H1 (cell line): ENCODE results near the gene TMC6. TPM values are rescaled to one million over a fixed set of nuclear protein-coding genes. Genes with fewer than 3 reads are reported as not detected.

ENCODE experiments used
- CHD1 ChIP-seq: IDR thresholded peaks from 2 replicates; pipeline ENCODE4 v1.6.1; 2012; ENCODE audit warnings: low read depth, low read length, improper control_type of control experiment
- FOSL1 ChIP-seq: IDR thresholded peaks from 2 replicates; pipeline ENCODE4 v1.6.1; 2011; ENCODE audit warnings: mild to moderate bottlenecking, low read depth, low read length, moderate library complexity; ENCODE audit not compliant: insufficient read depth
- JUND ChIP-seq: IDR thresholded peaks from 2 replicates; pipeline ENCODE4 v1.6.1; 2011; ENCODE audit warnings: mild to moderate bottlenecking, improper control_type of control experiment, low read length
- KDM1A ChIP-seq: fragments of 200-600, 300-600 bp; sonication (generic); IDR thresholded peaks from 2 replicates; pipeline ENCODE4 v1.7.1; 2016; ENCODE audit warnings: mild to moderate bottlenecking, low read length, borderline replicate concordance
- RAD21 ChIP-seq, 2 experiments: IDR thresholded peaks in 1 of 2; conservative IDR thresholded peaks in 1 of 2; 2 replicates each; pipeline ENCODE4 v1.6.1; 2011; ENCODE audit warnings: low read depth in 2 of 2, low read length in 2 of 2, improper control_type of control experiment in 1 of 2, inconsistent platforms in 1 of 2, mild to moderate bottlenecking in 1 of 2, moderate library complexity in 1 of 2
- SP1 ChIP-seq: IDR thresholded peaks from 2 replicates; pipeline ENCODE4 v1.6.1; 2011; ENCODE audit warnings: low read depth, low read length
- polyA plus RNA-seq, 7 experiments: library from polyadenylated mRNA; depleted of rRNA in 3 of 7; stranded (reverse) in 5 of 7; unstranded in 2 of 7; fragments of >200 nt in 5 of 7; fragments of 200-250 nt in 2 of 7; gene quantifications; 1 replicate in 5 of 7; 2 replicates in 1 of 7; 4 replicates in 1 of 7; pipeline versions ENCODE4 v1.2.1 to v1.2.3, GENCODE V29; 2011 to 2013; ENCODE audit warnings: missing spikeins in 2 of 7, mixed read lengths in 2 of 7
- total RNA-seq: library from RNA; stranded (reverse); fragmentation: NEBNext Ultra II Directional; extraction: Animal tissue kit (Norgen Biotek cat#: 25700); gene quantifications from 2 replicates; pipeline ENCODE4 v1.2.1, GENCODE V29; 2021
- TF ChIP-seq, protein P1 (sequence below): fragments of 300-600 bp; sonication (generic); IDR thresholded peaks from 2 replicates; pipeline ENCODE4 v1.7.1; 2012; ENCODE audit warnings: low read length, moderate library complexity, mild to moderate bottlenecking, inconsistent platforms; ENCODE audit not compliant: insufficient replicate concordance

Gene TMC6
- total and polyA plus RNA-seq, 2 of the 8 experiments (the other 6 are each of a cell fraction or from before 2014, with no cell fraction given), result 39.4 to 77.6 TPM

DNA sequence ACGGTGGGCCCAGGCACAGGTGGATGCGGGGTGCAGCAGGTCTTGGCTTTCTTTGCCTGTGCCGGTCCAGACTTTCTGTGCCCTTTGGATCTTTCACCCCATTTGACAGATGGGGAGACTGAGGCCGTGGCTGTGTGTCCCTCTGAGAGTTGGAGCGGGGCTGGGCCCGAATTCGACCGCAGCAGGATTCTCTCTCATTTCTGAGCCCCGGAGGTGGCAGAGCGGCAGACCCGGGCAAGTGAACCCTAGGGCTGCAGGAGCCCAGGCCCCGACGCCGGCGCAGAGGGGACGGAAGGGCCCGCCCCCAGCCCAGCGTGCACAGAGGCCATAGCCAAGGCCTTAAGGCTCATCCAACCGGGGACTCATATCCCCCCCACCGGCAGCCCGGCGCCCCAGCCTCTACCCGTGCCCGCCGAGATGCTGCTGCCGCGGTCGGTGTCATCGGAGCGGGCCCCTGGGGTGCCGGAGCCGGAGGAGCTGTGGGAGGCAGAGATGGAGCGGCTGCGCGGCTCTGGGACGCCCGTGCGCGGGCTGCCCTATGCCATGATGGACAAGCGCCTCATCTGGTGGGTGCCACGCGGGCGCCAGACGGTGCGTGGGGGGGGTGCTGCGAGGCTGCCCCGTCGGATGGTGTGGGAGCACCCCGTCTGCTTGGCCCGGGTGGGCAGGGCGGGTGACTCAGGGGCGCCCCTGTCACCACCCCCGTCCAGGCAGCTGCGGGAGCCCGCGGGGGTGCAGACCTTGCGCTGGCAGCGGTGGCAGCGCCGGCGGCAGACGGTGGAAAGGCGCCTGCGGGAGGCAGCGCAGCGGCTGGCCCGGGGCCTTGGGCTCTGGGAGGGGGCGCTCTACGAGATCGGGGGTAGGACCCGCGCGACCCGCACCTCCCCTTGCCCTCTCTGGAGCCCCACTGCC lies 2.9 kb upstream of the TMC6 start (continued):
- TF ChIP-seq, protein P1, sequence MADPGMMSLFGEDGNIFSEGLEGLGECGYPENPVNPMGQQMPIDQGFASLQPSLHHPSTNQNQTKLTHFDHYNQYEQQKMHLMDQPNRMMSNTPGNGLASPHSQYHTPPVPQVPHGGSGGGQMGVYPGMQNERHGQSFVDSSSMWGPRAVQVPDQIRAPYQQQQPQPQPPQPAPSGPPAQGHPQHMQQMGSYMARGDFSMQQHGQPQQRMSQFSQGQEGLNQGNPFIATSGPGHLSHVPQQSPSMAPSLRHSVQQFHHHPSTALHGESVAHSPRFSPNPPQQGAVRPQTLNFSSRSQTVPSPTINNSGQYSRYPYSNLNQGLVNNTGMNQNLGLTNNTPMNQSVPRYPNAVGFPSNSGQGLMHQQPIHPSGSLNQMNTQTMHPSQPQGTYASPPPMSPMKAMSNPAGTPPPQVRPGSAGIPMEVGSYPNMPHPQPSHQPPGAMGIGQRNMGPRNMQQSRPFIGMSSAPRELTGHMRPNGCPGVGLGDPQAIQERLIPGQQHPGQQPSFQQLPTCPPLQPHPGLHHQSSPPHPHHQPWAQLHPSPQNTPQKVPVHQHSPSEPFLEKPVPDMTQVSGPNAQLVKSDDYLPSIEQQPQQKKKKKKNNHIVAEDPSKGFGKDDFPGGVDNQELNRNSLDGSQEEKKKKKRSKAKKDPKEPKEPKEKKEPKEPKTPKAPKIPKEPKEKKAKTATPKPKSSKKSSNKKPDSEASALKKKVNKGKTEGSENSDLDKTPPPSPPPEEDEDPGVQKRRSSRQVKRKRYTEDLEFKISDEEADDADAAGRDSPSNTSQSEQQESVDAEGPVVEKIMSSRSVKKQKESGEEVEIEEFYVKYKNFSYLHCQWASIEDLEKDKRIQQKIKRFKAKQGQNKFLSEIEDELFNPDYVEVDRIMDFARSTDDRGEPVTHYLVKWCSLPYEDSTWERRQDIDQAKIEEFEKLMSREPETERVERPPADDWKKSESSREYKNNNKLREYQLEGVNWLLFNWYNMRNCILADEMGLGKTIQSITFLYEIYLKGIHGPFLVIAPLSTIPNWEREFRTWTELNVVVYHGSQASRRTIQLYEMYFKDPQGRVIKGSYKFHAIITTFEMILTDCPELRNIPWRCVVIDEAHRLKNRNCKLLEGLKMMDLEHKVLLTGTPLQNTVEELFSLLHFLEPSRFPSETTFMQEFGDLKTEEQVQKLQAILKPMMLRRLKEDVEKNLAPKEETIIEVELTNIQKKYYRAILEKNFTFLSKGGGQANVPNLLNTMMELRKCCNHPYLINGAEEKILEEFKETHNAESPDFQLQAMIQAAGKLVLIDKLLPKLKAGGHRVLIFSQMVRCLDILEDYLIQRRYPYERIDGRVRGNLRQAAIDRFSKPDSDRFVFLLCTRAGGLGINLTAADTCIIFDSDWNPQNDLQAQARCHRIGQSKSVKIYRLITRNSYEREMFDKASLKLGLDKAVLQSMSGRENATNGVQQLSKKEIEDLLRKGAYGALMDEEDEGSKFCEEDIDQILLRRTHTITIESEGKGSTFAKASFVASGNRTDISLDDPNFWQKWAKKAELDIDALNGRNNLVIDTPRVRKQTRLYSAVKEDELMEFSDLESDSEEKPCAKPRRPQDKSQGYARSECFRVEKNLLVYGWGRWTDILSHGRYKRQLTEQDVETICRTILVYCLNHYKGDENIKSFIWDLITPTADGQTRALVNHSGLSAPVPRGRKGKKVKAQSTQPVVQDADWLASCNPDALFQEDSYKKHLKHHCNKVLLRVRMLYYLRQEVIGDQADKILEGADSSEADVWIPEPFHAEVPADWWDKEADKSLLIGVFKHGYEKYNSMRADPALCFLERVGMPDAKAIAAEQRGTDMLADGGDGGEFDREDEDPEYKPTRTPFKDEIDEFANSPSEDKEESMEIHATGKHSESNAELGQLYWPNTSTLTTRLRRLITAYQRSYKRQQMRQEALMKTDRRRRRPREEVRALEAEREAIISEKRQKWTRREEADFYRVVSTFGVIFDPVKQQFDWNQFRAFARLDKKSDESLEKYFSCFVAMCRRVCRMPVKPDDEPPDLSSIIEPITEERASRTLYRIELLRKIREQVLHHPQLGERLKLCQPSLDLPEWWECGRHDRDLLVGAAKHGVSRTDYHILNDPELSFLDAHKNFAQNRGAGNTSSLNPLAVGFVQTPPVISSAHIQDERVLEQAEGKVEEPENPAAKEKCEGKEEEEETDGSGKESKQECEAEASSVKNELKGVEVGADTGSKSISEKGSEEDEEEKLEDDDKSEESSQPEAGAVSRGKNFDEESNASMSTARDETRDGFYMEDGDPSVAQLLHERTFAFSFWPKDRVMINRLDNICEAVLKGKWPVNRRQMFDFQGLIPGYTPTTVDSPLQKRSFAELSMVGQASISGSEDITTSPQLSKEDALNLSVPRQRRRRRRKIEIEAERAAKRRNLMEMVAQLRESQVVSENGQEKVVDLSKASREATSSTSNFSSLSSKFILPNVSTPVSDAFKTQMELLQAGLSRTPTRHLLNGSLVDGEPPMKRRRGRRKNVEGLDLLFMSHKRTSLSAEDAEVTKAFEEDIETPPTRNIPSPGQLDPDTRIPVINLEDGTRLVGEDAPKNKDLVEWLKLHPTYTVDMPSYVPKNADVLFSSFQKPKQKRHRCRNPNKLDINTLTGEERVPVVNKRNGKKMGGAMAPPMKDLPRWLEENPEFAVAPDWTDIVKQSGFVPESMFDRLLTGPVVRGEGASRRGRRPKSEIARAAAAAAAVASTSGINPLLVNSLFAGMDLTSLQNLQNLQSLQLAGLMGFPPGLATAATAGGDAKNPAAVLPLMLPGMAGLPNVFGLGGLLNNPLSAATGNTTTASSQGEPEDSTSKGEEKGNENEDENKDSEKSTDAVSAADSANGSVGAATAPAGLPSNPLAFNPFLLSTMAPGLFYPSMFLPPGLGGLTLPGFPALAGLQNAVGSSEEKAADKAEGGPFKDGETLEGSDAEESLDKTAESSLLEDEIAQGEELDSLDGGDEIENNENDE, result no peak
- TF ChIP-seq FOSL1 (no peak), SP1 (no peak), RAD21 (IDR thresholded peaks at IDR 0.05 in 1 of 2, conservative IDR thresholded peaks at IDR 0.05 in 1 of 2; ENCODE audit: low read depth in 2 of 2, low read length in 2 of 2) (no peak), JUND (no peak), CHD1 (no peak), KDM1A (peak; percentile 65; the same call in 1 of the 2 replicates)
